ENCODE measurements around the gene POPDC3.

- TF ChIP-seq, protein P1, sequence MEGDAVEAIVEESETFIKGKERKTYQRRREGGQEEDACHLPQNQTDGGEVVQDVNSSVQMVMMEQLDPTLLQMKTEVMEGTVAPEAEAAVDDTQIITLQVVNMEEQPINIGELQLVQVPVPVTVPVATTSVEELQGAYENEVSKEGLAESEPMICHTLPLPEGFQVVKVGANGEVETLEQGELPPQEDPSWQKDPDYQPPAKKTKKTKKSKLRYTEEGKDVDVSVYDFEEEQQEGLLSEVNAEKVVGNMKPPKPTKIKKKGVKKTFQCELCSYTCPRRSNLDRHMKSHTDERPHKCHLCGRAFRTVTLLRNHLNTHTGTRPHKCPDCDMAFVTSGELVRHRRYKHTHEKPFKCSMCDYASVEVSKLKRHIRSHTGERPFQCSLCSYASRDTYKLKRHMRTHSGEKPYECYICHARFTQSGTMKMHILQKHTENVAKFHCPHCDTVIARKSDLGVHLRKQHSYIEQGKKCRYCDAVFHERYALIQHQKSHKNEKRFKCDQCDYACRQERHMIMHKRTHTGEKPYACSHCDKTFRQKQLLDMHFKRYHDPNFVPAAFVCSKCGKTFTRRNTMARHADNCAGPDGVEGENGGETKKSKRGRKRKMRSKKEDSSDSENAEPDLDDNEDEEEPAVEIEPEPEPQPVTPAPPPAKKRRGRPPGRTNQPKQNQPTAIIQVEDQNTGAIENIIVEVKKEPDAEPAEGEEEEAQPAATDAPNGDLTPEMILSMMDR (conservative IDR thresholded peaks at IDR 0.05 in 1 of 2, IDR thresholded peaks at IDR 0.05 in 1 of 2; ENCODE audit: extremely low read depth in 1 of 2, insufficient read depth in 1 of 2, low read depth in 1 of 2, low read length in 2 of 2), result no peak
- no peak for TF ChIP-seq EZH2 (IDR thresholded peaks at IDR 0.05; ENCODE audit: borderline replicate concordance, low read length)
These were observed 9.8 kb downstream of the POPDC3 start for GRCh38 chr6:105170059-105170458.

Data from mammary epithelial cell (primary cell).